K562 (cell line): ENCODE results near the gene ADTRP. TPM values are rescaled to one million over a fixed set of nuclear protein-coding genes. Genes with fewer than 3 reads are reported as not detected.

Source experiments
- ATAC-seq: fragments of 200-7000 bp; cut with Tn5 transposase; 3 replicates; pipeline ENCODE4 v1.9.1; 2020; ENCODE audit warnings: moderate library complexity
- BruUV-seq: library from RNA; stranded (reverse); fragments of 400-500 nt; replicated peaks from 2 replicates; lab custom pipeline; 2021; lab: Mats Ljungman, UMichigan
- CTCF ChIA-PET: fragments of 300-600 bp; formaldehyde crosslinking; extraction: SDS; loops from one replicate; lab custom pipeline; 2021; ENCODE audit warnings: low intra/inter-chr PET ratio; lab: Yijun Ruan, JAX
- POLR2A ChIA-PET: fragments of 300-600, 350-650 bp; sonication (Branson Sonifier 250); formaldehyde crosslinking; extraction: SDS; loops from one replicate; lab custom pipeline; 2021; ENCODE audit warnings: antibody characterized with exemption, inconsistent platforms; lab: Yijun Ruan, JAX
- DNase-seq, 4 experiments: peaks; one replicate each; pipeline versions ENCODE4 v3.0.0 to v3.0.0-alpha.2; 2011 to 2018; ENCODE audit warnings: low spot score in 3 of 4, mixed read lengths in 3 of 4; ENCODE audit errors: extremely low read depth in 1 of 4
- FAIRE-seq: peaks from 2 replicates; lab custom pipeline; 2011; peaks lifted over from hg19 to GRCh38; lab: Jason Lieb, UNC
- H2AFZ ChIP-seq: 2 replicates; pipeline ENCODE4 v1.6.0; 2011; ENCODE audit warnings: low read depth, low read length, control low read depth, inconsistent platforms
- H3K27ac ChIP-seq: fragments of 200-600 bp; 3 replicates; pipeline ENCODE4 v1.8.0; 2011; ENCODE audit warnings: low read depth, mild to moderate bottlenecking, control low read depth, inconsistent platforms, low read length, moderate library complexity, mixed read lengths; ENCODE audit errors: extremely low read depth
- H3K27me3 ChIP-seq, 2 experiments: fragments of 300-600 bp in 1 of 2; 2 replicates in 1 of 2; 3 replicates in 1 of 2; pipeline versions ENCODE4 v1.6.0 to v1.8.0; 2011; ENCODE audit warnings: inconsistent platforms in 2 of 2, low read length in 2 of 2, mild to moderate bottlenecking in 1 of 2, mixed read lengths in 1 of 2, moderate library complexity in 1 of 2; ENCODE audit not compliant: control insufficient read depth in 2 of 2, insufficient read depth in 2 of 2
- H3K36me3 ChIP-seq: fragments of 300-600 bp; 3 replicates; pipeline ENCODE4 v1.8.0; 2011; ENCODE audit warnings: mild to moderate bottlenecking, low read length, inconsistent platforms; ENCODE audit not compliant: control insufficient read depth, insufficient read depth
- H3K4me1 ChIP-seq, 2 experiments: fragments of 200-600 bp in 1 of 2; replicated peaks in 1 of 2; 2 replicates in 1 of 2; 3 replicates in 1 of 2; pipeline versions ENCODE4 v1.5.1 to v1.8.0; 2011; ENCODE audit warnings: inconsistent platforms in 2 of 2, low read length in 2 of 2, mild to moderate bottlenecking in 1 of 2, mixed read lengths in 1 of 2, moderate library complexity in 1 of 2; ENCODE audit not compliant: control insufficient read depth in 2 of 2, insufficient read depth in 2 of 2
- H3K4me2 ChIP-seq: 2 replicates; pipeline ENCODE4 v1.6.1; 2011; ENCODE audit warnings: low read length, control low read depth, inconsistent platforms, mixed read lengths; ENCODE audit not compliant: insufficient read depth
- H3K4me3 ChIP-seq: fragments of 200-600 bp; sonication (generic), shearing (Covaris generic); 2 replicates; pipeline ENCODE4 v1.5.1; 2016; ENCODE audit warnings: control low read depth, inconsistent platforms
- H3K79me2 ChIP-seq: fragments of 200-600 bp; 3 replicates; pipeline ENCODE4 v1.8.0; 2011; ENCODE audit warnings: low read length, inconsistent platforms; ENCODE audit not compliant: control insufficient read depth, insufficient read depth
- H3K9ac ChIP-seq, 2 experiments: 2 replicates each; pipeline versions ENCODE4 v1.6.0 to v1.6.1; 2011; ENCODE audit warnings: low read depth in 2 of 2, low read length in 2 of 2, control low read depth in 1 of 2, inconsistent platforms in 1 of 2, mild to moderate bottlenecking in 1 of 2, mixed read lengths in 1 of 2; ENCODE audit not compliant: insufficient read depth in 1 of 2
- H3K9me1 ChIP-seq: one replicate; pipeline ENCODE4 v1.6.0; 2011; ENCODE audit warnings: inconsistent platforms, mild to moderate bottlenecking, low read length, moderate library complexity; ENCODE audit not compliant: control insufficient read depth, insufficient read depth
- H3K9me3 ChIP-seq: replicated peaks from 2 replicates; pipeline ENCODE4 v1.5.1; 2011; ENCODE audit warnings: low read depth, low read length, inconsistent platforms; ENCODE audit not compliant: control insufficient read depth, insufficient read depth
- H4K20me1 ChIP-seq: replicated peaks from 2 replicates; pipeline ENCODE4 v1.6.1; 2011; ENCODE audit warnings: low read length, inconsistent platforms, mixed read lengths; ENCODE audit not compliant: control insufficient read depth, insufficient read depth
- GATAD2A ChIP-seq: fragments of 450-650 bp; IDR thresholded peaks from 2 replicates; pipeline ENCODE4 v1.6.1; 2017
- MAFF ChIP-seq: IDR thresholded peaks from 2 replicates; pipeline ENCODE4 v1.6.1; 2012; ENCODE audit warnings: low read length, improper control_type of control experiment
- MYC ChIP-seq, 2 experiments: fragments of 250-450 bp in 1 of 2; sonication (Bioruptor Pico) in 1 of 2; IDR thresholded peaks; 2 replicates each; pipeline versions ENCODE4 v1.5.1 to v1.6.1; 2012 to 2021; ENCODE audit warnings: low read depth in 2 of 2, borderline replicate concordance in 1 of 2, improper control_type of control experiment in 1 of 2, low read length in 1 of 2, mild to moderate bottlenecking in 1 of 2, moderate library complexity in 1 of 2
- MYNN ChIP-seq, 2 experiments: sonication (generic); formaldehyde crosslinking in 1 of 2; IDR thresholded peaks; 2 replicates each; pipeline versions ENCODE4 v1.5.0 to v1.6.1; 2016 to 2020; ENCODE audit warnings: antibody characterized with exemption in 1 of 2, missing genetic modification reagents in 1 of 2
- NCOR1 ChIP-seq: fragments of 450-650 bp; IDR thresholded peaks from 2 replicates; pipeline ENCODE4 v1.6.1; 2016; ENCODE audit warnings: mild to moderate bottlenecking, moderate library complexity
- SAFB2 ChIP-seq: fragments of 200-400 bp; formaldehyde crosslinking; IDR thresholded peaks from 2 replicates; pipeline ENCODE4 v1.6.1; 2018; ENCODE audit warnings: borderline replicate concordance, low read length, low read depth, moderate library complexity; ENCODE audit not compliant: severe bottlenecking
- ZZZ3 ChIP-seq: fragments of 450-650 bp; IDR thresholded peaks from 2 replicates; pipeline ENCODE4 v1.6.1; 2016; ENCODE audit warnings: antibody characterized with exemption, mild to moderate bottlenecking, moderate library complexity
- WGBS: fragments of 100-300 bp; shearing (Covaris generic); methylation state at CpG from one replicate; pipeline ENCODE4 v1.1.6; 2016; ENCODE audit warnings: low coverage, mixed read lengths; ENCODE audit not compliant: insufficient coverage; ENCODE audit errors: missing lambda C conversion rate; 5-methylcytosine and 5-hydroxymethylcytosine counted together
- in situ Hi-C: fragments of 300-500 bp; cut with MboI; formaldehyde crosslinking; loops from 4 replicates; pipeline ENCODE4 v1.15.0; 2018; ENCODE audit warnings: inconsistent platforms, mixed read lengths
- intact Hi-C: fragments of 100-400 bp; cut with micrococcal nuclease; formaldehyde crosslinking; loops from 2 replicates; pipeline ENCODE4 v1.14.2; 2022
- polyA plus RNA-seq, 8 experiments: library from polyadenylated mRNA; depleted of rRNA in 4 of 8; stranded (reverse) in 5 of 8; unstranded in 3 of 8; fragments of >200 nt; fragmentation: Nextera tagmentation in 2 of 8; fragmentation: Illumina TruSeq in 1 of 8; extraction: Ambion mirVana in 2 of 8; extraction: Trizol in 1 of 8; gene quantifications; 2 replicates each; pipeline versions ENCODE4 v1.2.1 to v1.2.3, GENCODE V29; 2011 to 2014; ENCODE audit warnings: inconsistent platforms in 1 of 8, missing spikeins in 1 of 8
- total RNA-seq, 7 experiments: library from RNA; depleted of rRNA in 6 of 7; stranded (reverse); fragments of >200 nt in 6 of 7; fragmentation: Illumina TruSeq in 2 of 7; extraction: Trizol in 2 of 7; gene quantifications; 2 replicates each; pipeline versions ENCODE4 v1.2.1 to v1.2.3, GENCODE V29; 2011 to 2021; ENCODE audit warnings: low replicate concordance in 1 of 7
- TF ChIP-seq, protein P1 (sequence below): fragments of 250-450 bp; sonication (Bioruptor Pico); IDR thresholded peaks from 2 replicates; pipeline ENCODE4 v1.5.0; 2022; ENCODE audit warnings: mild to moderate bottlenecking
- TF ChIP-seq, protein P2 (sequence below): fragments of 450-650 bp; IDR thresholded peaks from 2 replicates; pipeline ENCODE4 v1.6.1; 2016
- TF ChIP-seq, protein P3 (sequence below): fragments of 250-450 bp; sonication (Bioruptor Pico); IDR thresholded peaks from 2 replicates; pipeline ENCODE4 v1.8.0; 2021; ENCODE audit warnings: borderline replicate concordance, mild to moderate bottlenecking, moderate library complexity; ENCODE audit not compliant: poor library complexity, severe bottlenecking
- TF ChIP-seq, protein P4 (sequence below): fragments of 250-450 bp; sonication (Bioruptor Pico); IDR thresholded peaks from 2 replicates; pipeline ENCODE4 v1.4.0; 2020; ENCODE audit warnings: mild to moderate bottlenecking, moderate library complexity, borderline replicate concordance

ADTRP gene
- total and polyA plus RNA-seq, 9 of the 15 experiments (the other 6 are each of a cell fraction or from before 2014, with no cell fraction given), result 7.4 to 24.0 (median 13.6) TPM

DNA sequence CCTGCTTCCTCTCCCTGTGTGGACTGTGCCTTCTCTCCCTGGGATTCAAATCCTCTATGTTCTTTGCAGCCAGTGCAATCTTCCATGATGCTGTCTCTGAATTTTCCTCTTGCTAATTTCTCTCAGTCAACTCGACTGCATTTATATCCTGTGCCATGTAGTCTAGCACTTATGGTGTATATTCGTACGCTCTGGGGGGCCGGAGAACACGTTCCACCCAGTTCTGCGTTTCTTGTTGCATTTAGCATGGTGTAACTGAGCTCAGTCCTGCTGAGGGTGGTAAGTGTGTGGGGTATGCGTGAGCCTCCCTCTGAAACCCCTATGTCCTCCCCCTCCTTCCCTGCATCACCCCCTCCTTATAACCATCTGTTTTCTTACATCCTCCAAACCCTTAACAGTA, 42.0 kb downstream of the ADTRP start (continued):
- TF ChIP-seq, protein P1, sequence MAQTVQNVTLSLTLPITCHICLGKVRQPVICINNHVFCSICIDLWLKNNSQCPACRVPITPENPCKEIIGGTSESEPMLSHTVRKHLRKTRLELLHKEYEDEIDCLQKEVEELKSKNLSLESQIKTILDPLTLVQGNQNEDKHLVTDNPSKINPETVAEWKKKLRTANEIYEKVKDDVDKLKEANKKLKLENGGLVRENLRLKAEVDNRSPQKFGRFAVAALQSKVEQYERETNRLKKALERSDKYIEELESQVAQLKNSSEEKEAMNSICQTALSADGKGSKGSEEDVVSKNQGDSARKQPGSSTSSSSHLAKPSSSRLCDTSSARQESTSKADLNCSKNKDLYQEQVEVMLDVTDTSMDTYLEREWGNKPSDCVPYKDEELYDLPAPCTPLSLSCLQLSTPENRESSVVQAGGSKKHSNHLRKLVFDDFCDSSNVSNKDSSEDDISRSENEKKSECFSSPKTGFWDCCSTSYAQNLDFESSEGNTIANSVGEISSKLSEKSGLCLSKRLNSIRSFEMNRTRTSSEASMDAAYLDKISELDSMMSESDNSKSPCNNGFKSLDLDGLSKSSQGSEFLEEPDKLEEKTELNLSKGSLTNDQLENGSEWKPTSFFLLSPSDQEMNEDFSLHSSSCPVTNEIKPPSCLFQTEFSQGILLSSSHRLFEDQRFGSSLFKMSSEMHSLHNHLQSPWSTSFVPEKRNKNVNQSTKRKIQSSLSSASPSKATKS (CRISPR knock-in tag), result no peak
- TF ChIP-seq MAFF, result no peak
- TF ChIP-seq, protein P2, sequence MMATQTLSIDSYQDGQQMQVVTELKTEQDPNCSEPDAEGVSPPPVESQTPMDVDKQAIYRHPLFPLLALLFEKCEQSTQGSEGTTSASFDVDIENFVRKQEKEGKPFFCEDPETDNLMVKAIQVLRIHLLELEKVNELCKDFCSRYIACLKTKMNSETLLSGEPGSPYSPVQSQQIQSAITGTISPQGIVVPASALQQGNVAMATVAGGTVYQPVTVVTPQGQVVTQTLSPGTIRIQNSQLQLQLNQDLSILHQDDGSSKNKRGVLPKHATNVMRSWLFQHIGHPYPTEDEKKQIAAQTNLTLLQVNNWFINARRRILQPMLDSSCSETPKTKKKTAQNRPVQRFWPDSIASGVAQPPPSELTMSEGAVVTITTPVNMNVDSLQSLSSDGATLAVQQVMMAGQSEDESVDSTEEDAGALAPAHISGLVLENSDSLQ, result no peak
- TF ChIP-seq, protein P3, sequence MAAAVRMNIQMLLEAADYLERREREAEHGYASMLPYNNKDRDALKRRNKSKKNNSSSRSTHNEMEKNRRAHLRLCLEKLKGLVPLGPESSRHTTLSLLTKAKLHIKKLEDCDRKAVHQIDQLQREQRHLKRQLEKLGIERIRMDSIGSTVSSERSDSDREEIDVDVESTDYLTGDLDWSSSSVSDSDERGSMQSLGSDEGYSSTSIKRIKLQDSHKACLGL (CRISPR knock-in tag), result no peak

DNA sequence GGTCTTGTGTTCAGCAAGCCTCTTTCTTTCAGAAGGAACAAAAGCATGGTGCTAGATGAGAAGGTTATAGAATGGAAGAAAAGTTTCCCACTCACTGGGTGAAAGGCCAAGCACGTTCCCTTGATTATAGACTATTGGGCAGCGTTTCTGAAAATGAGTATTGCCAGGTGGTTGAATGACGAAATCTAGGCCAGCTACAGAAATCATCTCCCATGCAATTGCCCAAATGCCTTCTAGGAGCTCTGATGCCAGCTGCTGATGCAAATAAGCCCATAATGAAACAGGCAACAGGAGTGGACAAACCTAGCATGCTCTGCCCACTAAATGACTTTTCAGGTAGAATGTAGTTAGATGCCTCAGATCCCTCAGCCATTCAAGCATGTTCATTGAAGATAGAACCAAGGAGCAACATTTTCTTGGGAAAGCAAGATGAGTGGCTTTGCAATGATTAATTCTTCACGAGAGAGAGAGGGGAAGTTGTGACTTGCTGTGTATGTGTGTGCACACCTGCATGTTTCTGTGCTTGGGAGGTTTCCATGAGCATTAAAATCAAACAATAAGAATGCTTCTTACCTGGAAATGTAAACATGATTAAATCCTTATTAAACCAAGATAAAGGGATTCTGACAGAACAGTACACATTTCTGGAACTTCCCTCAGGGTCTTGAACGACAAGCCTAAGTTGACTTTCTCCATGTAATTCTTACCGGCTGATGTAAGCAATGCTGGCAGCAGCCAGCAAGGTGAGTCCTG, 43.6 kb downstream of the ADTRP start:
- intact Hi-C loops, result no loop called here
- no peaks in the 10 kb centered on the region for H3K9me1 ChIP-seq
- peaks cover 0 to 8% of the 10 kb centered on the region in 2 experiments; a peak in 3 of 5 replicates for H3K4me1 ChIP-seq
- POLR2A ChIA-PET, result interaction anchor here (0.6 to 1.1 kb wide), 2 partner anchors 11 to 16 kb away, joined by 3 to 4 read pairs; no protein-coding TSS in a partner anchor
- CTCF ChIA-PET, result no interaction called here
- 19% methylated on average over 6 of the region's 6 CpGs for WGBS
- H3K4me2 ChIP-seq, result no peak overlapping the region
- no peak overlapping the region for H3K9ac ChIP-seq
- H4K20me1 ChIP-seq, result no peaks in the 10 kb centered on the region
- no peaks in the 10 kb centered on the region for H3K36me3 ChIP-seq
- H2AFZ ChIP-seq, result no peak overlapping the region
- no TSS peak for BruUV-seq
- no peaks in the 10 kb centered on the region for H3K79me2 ChIP-seq
- FAIRE-seq (no peak), DNase-seq (no peak), ATAC-seq (no peak)
- no peak overlapping the region for H3K27ac ChIP-seq
- no peaks in the 10 kb centered on the region; a peak in 2 of 5 replicates for H3K27me3 ChIP-seq
- no peaks in the 10 kb centered on the region for H3K9me3 ChIP-seq
- in situ Hi-C loops, result no loop called here
- H3K4me3 ChIP-seq, result no peak overlapping the region
- TF ChIP-seq MYNN (IDR thresholded peaks at IDR 0.05) (no peak), MYNN (CRISPR knock-in tag; IDR thresholded peaks at IDR 0.05) (no peak), GATAD2A (no peak), MYC (IDR thresholded peaks at IDR 0.05; ENCODE audit: low read depth, low read length) (no peak), MYC (CRISPR knock-in tag; IDR thresholded peaks at IDR 0.05; ENCODE audit: borderline replicate concordance, low read depth) (no peak), SAFB2 (no peak), ZZZ3 (no peak), NCOR1 (no peak)
- TF ChIP-seq, protein P4, sequence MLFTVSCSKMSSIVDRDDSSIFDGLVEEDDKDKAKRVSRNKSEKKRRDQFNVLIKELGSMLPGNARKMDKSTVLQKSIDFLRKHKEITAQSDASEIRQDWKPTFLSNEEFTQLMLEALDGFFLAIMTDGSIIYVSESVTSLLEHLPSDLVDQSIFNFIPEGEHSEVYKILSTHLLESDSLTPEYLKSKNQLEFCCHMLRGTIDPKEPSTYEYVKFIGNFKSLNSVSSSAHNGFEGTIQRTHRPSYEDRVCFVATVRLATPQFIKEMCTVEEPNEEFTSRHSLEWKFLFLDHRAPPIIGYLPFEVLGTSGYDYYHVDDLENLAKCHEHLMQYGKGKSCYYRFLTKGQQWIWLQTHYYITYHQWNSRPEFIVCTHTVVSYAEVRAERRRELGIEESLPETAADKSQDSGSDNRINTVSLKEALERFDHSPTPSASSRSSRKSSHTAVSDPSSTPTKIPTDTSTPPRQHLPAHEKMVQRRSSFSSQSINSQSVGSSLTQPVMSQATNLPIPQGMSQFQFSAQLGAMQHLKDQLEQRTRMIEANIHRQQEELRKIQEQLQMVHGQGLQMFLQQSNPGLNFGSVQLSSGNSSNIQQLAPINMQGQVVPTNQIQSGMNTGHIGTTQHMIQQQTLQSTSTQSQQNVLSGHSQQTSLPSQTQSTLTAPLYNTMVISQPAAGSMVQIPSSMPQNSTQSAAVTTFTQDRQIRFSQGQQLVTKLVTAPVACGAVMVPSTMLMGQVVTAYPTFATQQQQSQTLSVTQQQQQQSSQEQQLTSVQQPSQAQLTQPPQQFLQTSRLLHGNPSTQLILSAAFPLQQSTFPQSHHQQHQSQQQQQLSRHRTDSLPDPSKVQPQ (CRISPR knock-in tag), result no peak
